Astrocyte (in vitro differentiated cells and primary cell): ENCODE data around the gene TRIM7. TPM values are rescaled to one million over a fixed set of nuclear protein-coding genes. Genes with fewer than 3 reads are reported as not detected.
"Not testable (repeated sequence)": the region's sequence is repeated elsewhere in the genome, so short reads cannot be mapped to it uniquely, and the experiment has no call there.

ENCODE experiments used
- DNase-seq: peaks from one replicate; pipeline ENCODE4 v3.0.0-alpha.2; 2010; ENCODE audit warnings: low read depth
- FAIRE-seq: peaks from 2 replicates; lab custom pipeline; 2011; peaks lifted over from hg19 to GRCh38; lab: Jason Lieb, UNC
- H2AFZ ChIP-seq: 2 replicates; pipeline ENCODE4 v1.6.0; 2012; ENCODE audit warnings: low read depth, low read length, inconsistent platforms
- H3K27ac ChIP-seq: 2 replicates; pipeline ENCODE4 v1.5.1; 2011; ENCODE audit warnings: low read depth, low read length, inconsistent platforms
- H3K27me3 ChIP-seq: 2 replicates; pipeline ENCODE4 v1.6.0; 2011; ENCODE audit warnings: low read length, inconsistent platforms; ENCODE audit not compliant: insufficient read depth
- H3K36me3 ChIP-seq: 2 replicates; pipeline ENCODE4 v1.5.1; 2011; ENCODE audit warnings: low read length, inconsistent platforms; ENCODE audit not compliant: insufficient read depth
- H3K4me1 ChIP-seq: 2 replicates; pipeline ENCODE4 v1.5.1; 2011; ENCODE audit warnings: low read length, inconsistent platforms; ENCODE audit not compliant: insufficient read depth
- H3K4me2 ChIP-seq: 2 replicates; pipeline ENCODE4 v1.6.0; 2012; ENCODE audit warnings: low read length, inconsistent platforms
- H3K4me3 ChIP-seq: 2 replicates; pipeline ENCODE4 v1.5.1; 2011; ENCODE audit warnings: low read depth, mild to moderate bottlenecking, low read length, inconsistent platforms; ENCODE audit not compliant: insufficient read depth
- H3K79me2 ChIP-seq: 2 replicates; pipeline ENCODE4 v1.6.0; 2012; ENCODE audit warnings: mild to moderate bottlenecking, low read length, inconsistent platforms; ENCODE audit not compliant: insufficient read depth
- H3K9ac ChIP-seq: 2 replicates; pipeline ENCODE4 v1.6.0; 2012; ENCODE audit warnings: mild to moderate bottlenecking, low read length, inconsistent platforms
- H3K9me3 ChIP-seq: 2 replicates; pipeline ENCODE4 v1.5.1; 2012; ENCODE audit warnings: low read depth, mild to moderate bottlenecking, low read length, inconsistent platforms; ENCODE audit not compliant: insufficient read depth
- H4K20me1 ChIP-seq: 2 replicates; pipeline ENCODE4 v1.6.0; 2012; ENCODE audit warnings: low read length, inconsistent platforms; ENCODE audit not compliant: insufficient read depth
- H3K27ac Mint-ChIP-seq: one replicate; pipeline ENCODE4 v1.8.0; 2021; ENCODE audit warnings: mild to moderate bottlenecking, mixed read lengths; ENCODE audit not compliant: unreplicated experiment
- H3K27me3 Mint-ChIP-seq: one replicate; pipeline ENCODE4 v1.8.0; 2021; ENCODE audit warnings: low read depth, mixed read lengths; ENCODE audit not compliant: unreplicated experiment
- H3K36me3 Mint-ChIP-seq: one replicate; pipeline ENCODE4 v1.8.0; 2021; ENCODE audit warnings: low read depth, mixed read lengths; ENCODE audit not compliant: unreplicated experiment
- H3K4me1 Mint-ChIP-seq: one replicate; pipeline ENCODE4 v1.8.0; 2021; ENCODE audit warnings: low read depth, mixed read lengths; ENCODE audit not compliant: unreplicated experiment
- H3K4me3 Mint-ChIP-seq: one replicate; pipeline ENCODE4 v1.8.0; 2021; ENCODE audit warnings: mild to moderate bottlenecking, moderate library complexity, mixed read lengths; ENCODE audit not compliant: unreplicated experiment
- H3K9me3 Mint-ChIP-seq: one replicate; pipeline ENCODE4 v1.8.0; 2021; ENCODE audit warnings: mild to moderate bottlenecking, mixed read lengths; ENCODE audit not compliant: unreplicated experiment
- EZH2 ChIP-seq: IDR thresholded peaks from 2 replicates; pipeline ENCODE4 v1.6.1; 2012; ENCODE audit warnings: mild to moderate bottlenecking, low read length, inconsistent platforms; ENCODE audit not compliant: insufficient read depth
- total RNA-seq: library from RNA; stranded (reverse); gene quantifications from 2 replicates; pipeline ENCODE4 v1.2.1, GENCODE V29; 2021
- TF ChIP-seq, protein P1 (sequence below): IDR thresholded peaks from 2 replicates; pipeline ENCODE4 v1.5.1; 2011; ENCODE audit warnings: low read depth, mild to moderate bottlenecking, inconsistent platforms, low read length, moderate library complexity; ENCODE audit not compliant: insufficient read depth

The TRIM7 gene
- total RNA-seq, 1 donor from 2014 or later, result 0.27 TPM

DNA sequence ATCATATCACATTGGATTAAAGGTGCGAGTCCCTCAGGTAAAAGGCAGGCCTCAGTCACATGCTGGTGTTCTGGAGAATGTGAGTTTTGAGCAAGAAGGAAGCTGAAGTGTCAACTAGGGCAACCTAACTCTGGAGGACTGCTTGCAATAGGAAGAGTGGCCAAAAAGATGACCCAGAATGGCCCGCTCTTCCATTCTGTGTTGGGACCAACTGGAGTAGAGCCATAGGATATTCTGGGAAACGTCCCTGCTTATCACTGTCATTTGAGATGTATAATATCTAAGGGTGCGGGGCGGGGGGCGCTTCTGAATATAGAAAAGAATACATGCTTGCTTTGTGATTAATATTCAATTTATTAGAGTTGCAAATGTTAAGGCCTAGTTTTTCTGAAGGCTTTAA lies 7.1 kb upstream of the TRIM7 start:
- no peak for TF ChIP-seq EZH2
- TF ChIP-seq, protein P1, sequence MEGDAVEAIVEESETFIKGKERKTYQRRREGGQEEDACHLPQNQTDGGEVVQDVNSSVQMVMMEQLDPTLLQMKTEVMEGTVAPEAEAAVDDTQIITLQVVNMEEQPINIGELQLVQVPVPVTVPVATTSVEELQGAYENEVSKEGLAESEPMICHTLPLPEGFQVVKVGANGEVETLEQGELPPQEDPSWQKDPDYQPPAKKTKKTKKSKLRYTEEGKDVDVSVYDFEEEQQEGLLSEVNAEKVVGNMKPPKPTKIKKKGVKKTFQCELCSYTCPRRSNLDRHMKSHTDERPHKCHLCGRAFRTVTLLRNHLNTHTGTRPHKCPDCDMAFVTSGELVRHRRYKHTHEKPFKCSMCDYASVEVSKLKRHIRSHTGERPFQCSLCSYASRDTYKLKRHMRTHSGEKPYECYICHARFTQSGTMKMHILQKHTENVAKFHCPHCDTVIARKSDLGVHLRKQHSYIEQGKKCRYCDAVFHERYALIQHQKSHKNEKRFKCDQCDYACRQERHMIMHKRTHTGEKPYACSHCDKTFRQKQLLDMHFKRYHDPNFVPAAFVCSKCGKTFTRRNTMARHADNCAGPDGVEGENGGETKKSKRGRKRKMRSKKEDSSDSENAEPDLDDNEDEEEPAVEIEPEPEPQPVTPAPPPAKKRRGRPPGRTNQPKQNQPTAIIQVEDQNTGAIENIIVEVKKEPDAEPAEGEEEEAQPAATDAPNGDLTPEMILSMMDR, result no peak
- Histone ChIP-seq H3K4me3 (no peak overlapping the region), H3K9me3 (no peaks in the 10 kb centered on the region), H3K27me3 (peaks cover 8% of the 10 kb centered on the region), H3K36me3 (no peaks in the 10 kb centered on the region), H2AFZ (no peak overlapping the region), H3K27ac (no peak overlapping the region), H3K79me2 (no peaks in the 10 kb centered on the region), H3K9ac (no peak overlapping the region), H3K4me1 (peaks cover 4% of the 10 kb centered on the region), H4K20me1 (no peaks in the 10 kb centered on the region), H3K4me2 (no peak overlapping the region)
- DNase-seq (no peak), FAIRE-seq (no peak)
- H3K36me3 Mint-ChIP-seq, result no peaks in the 10 kb centered on the region
- H3K27ac Mint-ChIP-seq, result no peak overlapping the region
- peaks cover 9% of the 10 kb centered on the region for H3K27me3 Mint-ChIP-seq
- H3K9me3 Mint-ChIP-seq, result no peaks in the 10 kb centered on the region
- H3K4me1 Mint-ChIP-seq, result peaks cover 1% of the 10 kb centered on the region
- H3K4me3 Mint-ChIP-seq, result no peak overlapping the region

DNA sequence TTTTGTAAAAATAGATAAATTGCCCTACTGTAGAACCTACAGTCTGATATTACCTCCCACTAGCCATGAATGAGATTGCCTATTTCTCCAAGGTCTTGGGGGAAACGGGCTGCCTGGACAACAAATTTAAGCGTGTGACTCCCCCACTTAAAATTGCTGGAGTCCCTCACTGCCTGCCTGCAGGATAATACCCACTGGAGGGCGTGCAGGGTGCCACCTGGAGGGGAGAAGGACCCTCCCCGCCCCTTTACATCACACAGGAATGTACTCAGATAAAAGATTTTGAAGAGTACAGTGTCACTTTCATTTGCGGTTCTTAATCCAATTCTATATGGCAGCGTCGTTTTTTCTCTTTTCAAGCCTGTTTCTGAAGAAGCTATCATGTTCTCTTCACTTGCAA lies 6.2 kb upstream of the TRIM7 start:
- Histone ChIP-seq H3K9ac (no peak overlapping the region), H3K4me1 (peaks cover 4% of the 10 kb centered on the region), H3K4me2 (no peak overlapping the region), H3K79me2 (no peaks in the 10 kb centered on the region), H3K27ac (no peak overlapping the region), H2AFZ (no peak overlapping the region), H3K4me3 (no peak overlapping the region), H3K36me3 (no peaks in the 10 kb centered on the region), H3K27me3 (peaks cover 8% of the 10 kb centered on the region), H4K20me1 (peaks cover 4% of the 10 kb centered on the region), H3K9me3 (no peaks in the 10 kb centered on the region)
- Mint-ChIP-seq H3K4me3 (no peak overlapping the region), H3K27me3 (peaks cover 9% of the 10 kb centered on the region), H3K36me3 (no peaks in the 10 kb centered on the region), H3K4me1 (peaks cover 5% of the 10 kb centered on the region), H3K9me3 (peaks cover 4% of the 10 kb centered on the region), H3K27ac (no peak overlapping the region)
- no peak for FAIRE-seq
- TF ChIP-seq, protein P1, result no peak
- TF ChIP-seq EZH2, result no peak
- DNase-seq, result no peak

DNA sequence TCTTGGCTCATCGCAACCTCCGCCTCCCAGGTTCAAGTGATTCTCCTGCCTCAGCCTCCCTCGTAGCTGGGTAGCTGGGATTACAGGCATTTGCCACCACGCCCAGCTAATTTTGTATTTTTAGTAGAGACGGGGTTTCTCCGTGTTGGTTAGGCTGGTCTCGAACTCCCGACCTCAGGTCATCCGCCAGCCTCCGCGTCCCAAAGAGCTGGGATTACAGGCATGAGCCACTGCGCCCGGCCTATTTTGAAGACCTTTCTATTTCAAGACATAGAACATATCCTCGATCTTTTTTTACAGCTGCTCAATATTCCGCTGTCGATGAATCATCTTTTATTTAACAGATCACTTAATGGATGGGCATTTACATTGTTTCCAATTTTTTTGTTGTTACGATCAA lies 5.7 kb upstream of the TRIM7 start:
- not testable (repeated sequence) for H3K9me3 Mint-ChIP-seq, H3K9ac ChIP-seq, H3K36me3 ChIP-seq, H3K4me2 ChIP-seq, H3K9me3 ChIP-seq, H3K4me1 Mint-ChIP-seq, H4K20me1 ChIP-seq, H3K4me3 ChIP-seq, H3K27ac Mint-ChIP-seq, H2AFZ ChIP-seq, H3K27ac ChIP-seq, FAIRE-seq, H3K4me3 Mint-ChIP-seq, H3K4me1 ChIP-seq, H3K36me3 Mint-ChIP-seq, DNase-seq, H3K79me2 ChIP-seq, H3K27me3 ChIP-seq
- peaks cover 13% of the 10 kb centered on the region for H3K27me3 Mint-ChIP-seq

DNA sequence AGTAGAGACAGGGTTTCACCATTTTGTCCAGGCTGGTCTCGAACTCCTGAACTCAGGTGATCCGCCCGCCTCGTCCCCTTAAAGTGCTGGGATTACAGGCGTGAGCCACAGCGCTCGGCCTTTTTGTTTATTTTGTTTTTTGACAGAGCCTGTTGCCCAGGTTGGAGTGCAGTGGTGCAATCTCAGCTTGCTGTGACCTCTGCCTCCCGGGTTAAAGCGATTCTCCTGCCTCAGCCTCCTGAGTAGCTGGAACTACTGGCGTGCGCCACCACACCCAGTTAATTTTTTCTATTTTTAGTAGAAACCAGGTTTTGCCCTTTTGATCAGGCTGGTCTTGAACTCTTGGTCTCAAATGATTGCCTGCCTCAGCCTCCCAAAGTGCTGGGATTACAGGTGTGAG lies 5.2 kb upstream of the TRIM7 start:
- Mint-ChIP-seq H3K4me1 (peaks cover 13% of the 10 kb centered on the region), H3K27me3 (peaks cover 14% of the 10 kb centered on the region)
- H3K4me2 ChIP-seq, H3K9me3 Mint-ChIP-seq, H3K9ac ChIP-seq, H3K4me3 Mint-ChIP-seq, H3K27ac ChIP-seq, H3K9me3 ChIP-seq, H2AFZ ChIP-seq, H3K36me3 ChIP-seq, H3K27me3 ChIP-seq, H4K20me1 ChIP-seq, H3K27ac Mint-ChIP-seq, H3K4me3 ChIP-seq, FAIRE-seq, DNase-seq, H3K79me2 ChIP-seq, H3K36me3 Mint-ChIP-seq: not testable (repeated sequence)
- peaks cover 12% of the 10 kb centered on the region for H3K4me1 ChIP-seq

DNA sequence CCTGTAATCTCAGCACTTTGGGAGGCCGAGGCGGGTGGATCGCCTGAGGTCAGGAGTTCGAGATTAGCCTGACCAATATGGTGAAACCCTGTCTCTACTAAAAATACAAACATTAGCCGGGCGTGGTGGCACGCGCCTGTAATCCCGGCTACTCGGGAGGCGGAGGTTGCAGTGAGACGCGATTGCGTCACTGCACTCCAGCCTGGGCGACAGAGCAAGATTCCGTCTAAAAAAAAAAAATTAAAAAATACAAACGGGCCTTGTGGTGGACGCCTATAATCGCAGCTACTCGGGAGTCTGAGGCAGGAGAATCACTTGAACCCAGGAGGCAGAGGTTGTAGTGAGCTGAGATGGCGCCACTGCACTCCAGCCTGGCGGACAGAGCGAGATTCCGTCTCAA lies 4.0 kb upstream of the TRIM7 start:
- not testable (repeated sequence) for H3K27ac ChIP-seq, H3K4me3 ChIP-seq, H3K9me3 Mint-ChIP-seq, H3K9ac ChIP-seq, H3K4me2 ChIP-seq, FAIRE-seq, H3K79me2 ChIP-seq, H3K36me3 ChIP-seq, H4K20me1 ChIP-seq, H2AFZ ChIP-seq, H3K27me3 ChIP-seq, DNase-seq, H3K27ac Mint-ChIP-seq, H3K9me3 ChIP-seq, H3K4me3 Mint-ChIP-seq, H3K36me3 Mint-ChIP-seq
- Mint-ChIP-seq H3K4me1 (peaks cover 13% of the 10 kb centered on the region), H3K27me3 (peaks cover 16% of the 10 kb centered on the region)
- H3K4me1 ChIP-seq, result peaks cover 12% of the 10 kb centered on the region
